HepG2 (cell line): Measurements from ENCODE around the gene SPOP. TPM values are rescaled to one million over a fixed set of nuclear protein-coding genes. Genes with fewer than 3 reads are reported as not detected.

Experiments used
- ATAC-seq: fragments of 200-7000 bp; cut with Tn5 transposase; 3 replicates; pipeline ENCODE4 v1.9.1; 2020; ENCODE audit warnings: mild to moderate bottlenecking, moderate library complexity
- BruUV-seq: library from RNA; stranded (reverse); fragments of 400-500 nt; replicated peaks from 2 replicates; lab custom pipeline; 2021; lab: Mats Ljungman, UMichigan
- CTCF ChIA-PET: fragments of 300-600 bp; formaldehyde crosslinking; extraction: SDS; loops from one replicate; lab custom pipeline; 2021; ENCODE audit warnings: low total read pairs, inconsistent platforms, low intra/inter-chr PET ratio; lab: Yijun Ruan, JAX
- POLR2A ChIA-PET: fragments of 350-600 bp; sonication (Branson Sonifier 250); formaldehyde crosslinking; loops from one replicate; lab custom pipeline; 2020; ENCODE audit warnings: antibody characterized with exemption, inconsistent platforms; lab: Yijun Ruan, JAX
- DNase-seq: peaks from one replicate; pipeline ENCODE4 v3.0.0-alpha.2; 2015; ENCODE audit warnings: low spot score
- FAIRE-seq: peaks from 3 replicates; lab custom pipeline; 2011; peaks lifted over from hg19 to GRCh38; lab: Jason Lieb, UNC
- H2AFZ ChIP-seq: one replicate; pipeline ENCODE4 v1.6.1; 2011; ENCODE audit warnings: low read length, inconsistent platforms
- H3K27ac ChIP-seq: fragments of 300-600 bp; 3 replicates; pipeline ENCODE4 v1.8.0; 2011; ENCODE audit warnings: mixed run types, mild to moderate bottlenecking, mixed read lengths, low read length, inconsistent platforms; ENCODE audit not compliant: insufficient read depth; ENCODE audit errors: extremely low read length
- H3K27me3 ChIP-seq, 2 experiments: fragments of 200-600 bp in 1 of 2; 2 replicates in 1 of 2; 3 replicates in 1 of 2; pipeline versions ENCODE4 v1.6.0 to v1.8.0; 2011; ENCODE audit warnings: low read length in 2 of 2, mild to moderate bottlenecking in 2 of 2, moderate library complexity in 2 of 2, inconsistent platforms in 1 of 2; ENCODE audit not compliant: insufficient read depth in 2 of 2, control insufficient read depth in 1 of 2
- H3K36me3 ChIP-seq, 2 experiments: fragments of 200-600 bp in 1 of 2; replicated peaks in 1 of 2; 2 replicates in 1 of 2; 3 replicates in 1 of 2; pipeline versions ENCODE4 v1.5.1 to v1.8.0; 2011; ENCODE audit warnings: low read length in 2 of 2, inconsistent platforms in 1 of 2; ENCODE audit not compliant: insufficient read depth in 2 of 2, control insufficient read depth in 1 of 2
- H3K4me1 ChIP-seq: 2 replicates; pipeline ENCODE4 v1.5.1; 2012; ENCODE audit warnings: low read length, inconsistent platforms; ENCODE audit not compliant: insufficient read depth
- H3K4me2 ChIP-seq: 2 replicates; pipeline ENCODE4 v1.6.0; 2011; ENCODE audit warnings: low read depth, low read length, inconsistent platforms
- H3K4me3 ChIP-seq, 3 experiments: fragments of 200-600 bp in 1 of 3; sonication (generic), shearing (Covaris generic) in 1 of 3; replicated peaks in 1 of 3; 2 replicates each; pipeline ENCODE4 v1.5.1; 2011 to 2016; ENCODE audit warnings: low read length in 3 of 3, inconsistent platforms in 2 of 3, low read depth in 2 of 3, mild to moderate bottlenecking in 2 of 3, control low read depth in 1 of 3, mixed read lengths in 1 of 3; ENCODE audit not compliant: insufficient read depth in 1 of 3
- H3K79me2 ChIP-seq: one replicate; pipeline ENCODE4 v1.6.1; 2011; ENCODE audit warnings: low read length, inconsistent platforms; ENCODE audit not compliant: insufficient read depth
- H3K9ac ChIP-seq: 2 replicates; pipeline ENCODE4 v1.6.0; 2011; ENCODE audit warnings: mild to moderate bottlenecking, low read depth, low read length, inconsistent platforms; ENCODE audit not compliant: insufficient read depth
- H3K9me3 ChIP-seq: 2 replicates; pipeline ENCODE4 v1.5.1; 2012; ENCODE audit warnings: mild to moderate bottlenecking, low read length
- H4K20me1 ChIP-seq: 2 replicates; pipeline ENCODE4 v1.6.0; 2011; ENCODE audit warnings: inconsistent platforms, mild to moderate bottlenecking, low read length, moderate library complexity; ENCODE audit not compliant: insufficient read depth
- BATF2 ChIP-seq: sonication (generic); formaldehyde crosslinking; IDR thresholded peaks from 2 replicates; pipeline ENCODE4 v1.8.0; 2022; ENCODE audit warnings: mild to moderate bottlenecking, missing genetic modification reagents, moderate library complexity
- BCLAF1 ChIP-seq: fragments of 450-650 bp; IDR thresholded peaks from 2 replicates; pipeline ENCODE4 v1.6.1; 2017; ENCODE audit warnings: mild to moderate bottlenecking
- DDIT3 ChIP-seq: sonication (generic); formaldehyde crosslinking; IDR thresholded peaks from 2 replicates; pipeline ENCODE4 v1.4.0; 2020; ENCODE audit warnings: mild to moderate bottlenecking, missing genetic modification reagents
- GABPB1 ChIP-seq: IDR thresholded peaks from 2 replicates; pipeline ENCODE4 v1.6.1; 2016; ENCODE audit warnings: mild to moderate bottlenecking, missing genetic modification reagents, moderate library complexity, missing compliant biosample characterization
- MBD4 ChIP-seq: IDR thresholded peaks from 2 replicates; pipeline ENCODE4 v1.6.1; 2012; ENCODE audit warnings: low read length, inconsistent platforms, borderline replicate concordance
- NFE2L1 ChIP-seq: sonication (generic); formaldehyde crosslinking; IDR thresholded peaks from 2 replicates; pipeline ENCODE4 v1.4.0; 2020; ENCODE audit warnings: missing genetic modification reagents, mild to moderate bottlenecking, borderline replicate concordance
- POLR2G ChIP-seq: fragments of 200-400 bp; formaldehyde crosslinking; IDR thresholded peaks from 2 replicates; pipeline ENCODE4 v1.6.1; 2018; ENCODE audit warnings: mild to moderate bottlenecking, low read depth, low read length, moderate library complexity
- RNF219 ChIP-seq: sonication (generic); formaldehyde crosslinking; IDR thresholded peaks from 2 replicates; pipeline ENCODE4 v1.5.0; 2020; ENCODE audit warnings: mild to moderate bottlenecking, missing genetic modification reagents
- SRSF9 ChIP-seq: fragments of 200-400 bp; formaldehyde crosslinking; IDR thresholded peaks from 2 replicates; pipeline ENCODE4 v1.6.1; 2018; ENCODE audit warnings: borderline replicate concordance, mild to moderate bottlenecking, low read depth, low read length; ENCODE audit not compliant: insufficient read depth, poor library complexity, severe bottlenecking
- SSRP1 ChIP-seq: IDR thresholded peaks from 2 replicates; pipeline ENCODE4 v1.6.1; 2016; ENCODE audit warnings: control low read depth
- WIZ ChIP-seq: sonication (generic); formaldehyde crosslinking; IDR thresholded peaks from 2 replicates; pipeline ENCODE4 v1.5.1; 2020; ENCODE audit warnings: mild to moderate bottlenecking, missing genetic modification reagents
- ZFP36L2 ChIP-seq: sonication (generic); formaldehyde crosslinking; IDR thresholded peaks from 2 replicates; pipeline ENCODE4 v1.4.0; 2020; ENCODE audit warnings: missing genetic modification reagents
- ZNF350 ChIP-seq: sonication (generic); formaldehyde crosslinking; IDR thresholded peaks from 2 replicates; pipeline ENCODE4 v1.4.0; 2020; ENCODE audit warnings: mild to moderate bottlenecking, low read depth, missing genetic modification reagents, borderline replicate concordance
- ZNF607 ChIP-seq: sonication (generic); formaldehyde crosslinking; IDR thresholded peaks from 2 replicates; pipeline ENCODE4 v1.5.1; 2020; ENCODE audit warnings: missing genetic modification reagents, mild to moderate bottlenecking, borderline replicate concordance
- ZSCAN25 ChIP-seq: sonication (generic); formaldehyde crosslinking; IDR thresholded peaks from 2 replicates; pipeline ENCODE4 v1.8.0; 2022; ENCODE audit warnings: mild to moderate bottlenecking, missing genetic modification reagents
- ZSCAN30 ChIP-seq: sonication (generic); formaldehyde crosslinking; IDR thresholded peaks from 2 replicates; pipeline ENCODE4 v1.5.0; 2020; ENCODE audit warnings: mild to moderate bottlenecking, missing genetic modification reagents
- WGBS: methylation state at CpG from one replicate; pipeline ENCODE4 v1.1.6; 2017; ENCODE audit warnings: low lambda C conversion rate; 5-methylcytosine and 5-hydroxymethylcytosine counted together
- in situ Hi-C: cut with HindIII; loops from 2 replicates; pipeline ENCODE4 v1.10.0; 2017; ENCODE audit warnings: low pct_unique_long_range_greater_than_20kb; ENCODE audit not compliant: extremely low pct_ligation_motif_present
- intact Hi-C: fragments of 100-400 bp; cut with micrococcal nuclease; formaldehyde crosslinking; loops from one replicate; pipeline ENCODE4 v1.10.0; 2022; ENCODE audit not compliant: unreplicated experiment
- polyA plus RNA-seq, 8 experiments: library from polyadenylated mRNA; depleted of rRNA in 3 of 8; stranded (reverse) in 7 of 8; unstranded in 1 of 8; fragments of >200 nt; fragmentation: Illumina TruSeq in 4 of 8; extraction: Trizol in 4 of 8; gene quantifications; 2 replicates each; pipeline versions ENCODE4 v1.2.1 to v1.2.3, GENCODE V29; 2011 to 2016; ENCODE audit warnings: low read depth in 4 of 8, missing spikeins in 1 of 8, mixed read lengths in 1 of 8; ENCODE audit not compliant: insufficient read depth in 1 of 8
- total RNA-seq, 5 experiments: library from RNA; depleted of rRNA; stranded (reverse); fragments of >200 nt; fragmentation: Illumina TruSeq; extraction: Trizol; gene quantifications; 2 replicates each; pipeline ENCODE4 v1.2.3, GENCODE V29; 2016; ENCODE audit warnings: low read depth in 1 of 5

The SPOP gene
- total and polyA plus RNA-seq, 2 of the 13 experiments (the other 11 are each of a cell fraction or from before 2014, with no cell fraction given) = 52.8 to 60.8 TPM

GRCh38 chr17:49659661-49660382 is 18.1 kb downstream of the SPOP start (continued):
- TF ChIP-seq BATF2 (CRISPR knock-in tag) (no peak), SSRP1 (CRISPR knock-in tag) (no peak)

GRCh38 chr17:49656247-49656646 is 21.6 kb downstream of the SPOP start:
- Histone ChIP-seq H3K79me2 (peaks cover 61% of the 10 kb centered on the region), H3K4me2 (no peak overlapping the region), H2AFZ (no peak overlapping the region), H3K9ac (no peak overlapping the region), H3K27ac (no peak overlapping the region), H3K4me1 (no peaks in the 10 kb centered on the region), H3K4me3 (no peak overlapping the region), H3K27me3 (no peaks in the 10 kb centered on the region), H3K36me3 (peaks cover 0 to 9% of the 10 kb centered on the region in 2 experiments; a peak in 2 of 5 replicates), H3K9me3 (no peaks in the 10 kb centered on the region), H4K20me1 (peaks cover 8% of the 10 kb centered on the region)
- no TSS peak for BruUV-seq
- no peak for ATAC-seq
- intact Hi-C loops (no loop called here), in situ Hi-C loops (no loop called here)
- TF ChIP-seq BCLAF1 (no peak), POLR2G (no peak), GABPB1 (CRISPR knock-in tag) (no peak), SRSF9 (no peak), NFE2L1 (CRISPR knock-in tag) (no peak), ZSCAN25 (CRISPR knock-in tag) (no peak), DDIT3 (no peak), MBD4 (no peak), WIZ (CRISPR knock-in tag) (no peak), ZSCAN30 (CRISPR knock-in tag) (no peak), ZNF607 (CRISPR knock-in tag) (no peak), ZFP36L2 (CRISPR knock-in tag) (no peak), ZNF350 (CRISPR knock-in tag) (no peak), RNF219 (no peak)
- POLR2A ChIA-PET = no interaction called here
- DNase-seq = no peak
- 93% methylated on average over 1 of the region's 1 CpG for WGBS
- CTCF ChIA-PET = no interaction called here
- no peak for FAIRE-seq
